Measurements from ENCODE around the gene TFAP2A. TPM values are rescaled to one million over a fixed set of nuclear protein-coding genes. Genes with fewer than 3 reads are reported as not detected.

The TFAP2A gene
- 0.16 TPM in 1 of 2 replicates, not detected in the other for total RNA-seq

GRCh38 chr6:10414756-10415616 is at the start of gene TFAP2A:
TFAP2A (minus strand) TSS chr6:10415074; CDS start chr6:10414991, 83 bp downstream.

Other genes starting within 250 kb of the TFAP2A start
- gene GCNT2, start 106.3 kb upstream of the TFAP2A start, total RNA-seq, result 0.32 and 0.60 TPM in 2 replicates